MG63 (cell line): ENCODE measurements around the gene AP1B1. TPM values are rescaled to one million over a fixed set of nuclear protein-coding genes. Genes with fewer than 3 reads are reported as not detected.

Experiments used
- DNase-seq: peaks from one replicate; pipeline ENCODE4 v3.0.0-alpha.2; 2020
- H3K27me3 ChIP-seq: fragments of 250-450 bp; sonication (Bioruptor Pico); 2 replicates; pipeline ENCODE4 v1.5.1; 2020; ENCODE audit warnings: mild to moderate bottlenecking, moderate library complexity
- H3K36me3 ChIP-seq: fragments of 250-450 bp; sonication (Bioruptor Pico); 2 replicates; pipeline ENCODE4 v1.5.1; 2020; ENCODE audit warnings: mild to moderate bottlenecking, moderate library complexity
- H3K4me3 ChIP-seq: fragments of 250-450 bp; sonication (Bioruptor Pico); 2 replicates; pipeline ENCODE4 v1.5.1; 2020; ENCODE audit warnings: mild to moderate bottlenecking, moderate library complexity
- H3K9me3 ChIP-seq: fragments of 250-450 bp; sonication (Bioruptor Pico); 2 replicates; pipeline ENCODE4 v1.5.1; 2020; ENCODE audit warnings: mild to moderate bottlenecking, moderate library complexity
- total RNA-seq: library from RNA; depleted of rRNA; stranded (reverse); fragments of >200 nt; shearing (Covaris generic); gene quantifications from 2 replicates; pipeline ENCODE4 v1.2.3, GENCODE V29; 2014; ENCODE audit warnings: low replicate concordance

The AP1B1 gene
- total RNA-seq, 1 experiment from 2014 or later: 75.2 TPM

DNA sequence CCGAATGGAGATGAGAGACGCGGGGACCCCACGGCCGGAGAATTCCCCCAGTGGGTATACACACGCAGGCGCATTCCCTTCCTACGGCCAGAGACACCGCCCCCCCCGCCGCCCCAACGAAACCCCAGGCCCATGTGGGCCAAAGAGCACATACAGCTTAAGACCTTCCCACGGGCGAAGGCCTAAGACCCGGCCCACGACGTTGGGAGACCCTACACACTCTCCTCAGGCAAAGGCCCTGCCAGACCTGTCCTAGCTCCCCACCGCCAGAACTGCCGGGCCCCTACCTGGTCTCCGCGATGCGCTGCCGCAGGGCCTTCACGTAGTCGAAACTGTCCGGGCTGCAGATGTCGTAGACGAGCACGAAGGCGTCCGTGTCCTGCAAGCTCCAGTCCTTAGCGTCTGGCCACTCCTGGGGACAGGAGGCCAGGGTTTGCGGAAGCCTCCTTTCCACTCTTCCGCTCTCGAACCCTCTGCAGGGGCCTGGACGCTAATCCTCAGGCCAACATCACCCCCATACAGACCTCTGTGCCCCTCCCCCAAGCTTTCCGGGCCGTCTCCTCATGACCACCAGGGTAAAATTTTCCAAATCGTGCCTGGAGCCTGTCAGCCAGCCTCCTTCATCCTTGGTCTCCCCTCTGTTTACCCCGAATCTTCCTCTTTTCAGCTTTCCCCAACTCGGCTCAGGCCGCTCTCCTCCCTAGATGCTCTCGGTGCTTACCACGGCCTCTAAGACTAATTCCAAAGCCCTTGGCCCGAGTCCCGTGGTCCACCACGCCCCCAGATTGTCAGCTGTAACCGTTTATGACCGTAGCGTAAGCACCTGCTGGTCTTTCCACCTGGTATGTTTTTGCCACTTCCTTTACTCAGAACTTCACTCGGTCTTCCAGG lies 74.5 kb downstream of the AP1B1 start:
- H3K36me3 ChIP-seq: peaks cover 11% of the 10 kb centered on the region
- H3K9me3 ChIP-seq: no peaks in the 10 kb centered on the region
- DNase-seq: no peak
- peaks cover 5% of the 10 kb centered on the region; the same call in 1 of the 2 replicates for H3K27me3 ChIP-seq
- no peak overlapping the region for H3K4me3 ChIP-seq

GRCh38 chr22:29313126-29313575 lies 75.2 kb downstream of the AP1B1 start:
- H3K36me3 ChIP-seq: peaks cover 14% of the 10 kb centered on the region
- no peak overlapping the region for H3K4me3 ChIP-seq
- H3K9me3 ChIP-seq: no peaks in the 10 kb centered on the region
- DNase-seq: no peak
- peaks cover 5% of the 10 kb centered on the region; the same call in 1 of the 2 replicates for H3K27me3 ChIP-seq

DNA sequence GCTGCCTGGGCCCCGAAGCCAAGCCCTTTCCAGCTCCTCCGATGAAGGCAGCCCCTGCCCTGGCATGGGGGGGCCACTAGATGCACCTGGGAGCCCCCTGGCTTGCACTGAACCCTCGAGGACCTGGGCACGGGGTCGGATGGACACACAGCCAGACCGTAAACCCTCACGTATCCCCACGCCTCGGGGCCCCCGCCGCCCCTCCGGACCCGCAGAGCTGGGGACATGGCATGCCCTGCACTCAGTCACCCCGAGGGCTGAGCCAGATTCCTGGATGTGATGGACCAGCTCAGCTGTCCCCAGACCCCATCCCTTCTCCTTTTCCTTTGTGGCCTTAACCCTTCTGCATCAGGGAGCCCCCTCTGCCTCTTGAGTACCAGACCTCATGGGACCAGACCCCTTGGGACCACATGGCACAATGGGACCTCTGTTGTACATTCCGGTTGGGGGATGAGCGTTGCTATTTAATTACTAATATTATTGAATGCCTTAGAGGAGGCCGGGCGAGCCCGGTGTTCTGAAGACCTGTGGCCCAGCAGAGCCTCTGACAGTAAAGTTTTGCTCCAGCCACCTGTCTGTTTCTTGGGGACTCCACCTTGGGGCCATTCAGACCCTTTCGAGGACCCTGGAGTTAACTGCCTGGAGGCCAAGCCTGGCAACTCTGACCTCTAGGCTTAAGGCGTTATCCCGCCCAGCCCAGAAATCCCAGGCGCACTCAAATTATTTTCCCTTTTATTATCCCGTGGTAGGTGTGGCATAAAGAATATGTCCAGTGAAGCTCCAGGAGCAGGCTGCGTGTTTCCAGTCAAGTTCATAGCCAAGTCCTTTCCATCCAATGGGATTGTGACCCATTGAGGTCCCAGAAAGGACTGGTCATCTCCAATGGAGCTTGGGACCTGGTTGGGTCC lies 75.9 kb downstream of the AP1B1 start:
- no peaks in the 10 kb centered on the region for H3K9me3 ChIP-seq
- H3K36me3 ChIP-seq: peaks cover 14% of the 10 kb centered on the region
- no peak for DNase-seq
- H3K4me3 ChIP-seq: no peak overlapping the region
- peaks cover 5% of the 10 kb centered on the region; the same call in 1 of the 2 replicates for H3K27me3 ChIP-seq

DNA sequence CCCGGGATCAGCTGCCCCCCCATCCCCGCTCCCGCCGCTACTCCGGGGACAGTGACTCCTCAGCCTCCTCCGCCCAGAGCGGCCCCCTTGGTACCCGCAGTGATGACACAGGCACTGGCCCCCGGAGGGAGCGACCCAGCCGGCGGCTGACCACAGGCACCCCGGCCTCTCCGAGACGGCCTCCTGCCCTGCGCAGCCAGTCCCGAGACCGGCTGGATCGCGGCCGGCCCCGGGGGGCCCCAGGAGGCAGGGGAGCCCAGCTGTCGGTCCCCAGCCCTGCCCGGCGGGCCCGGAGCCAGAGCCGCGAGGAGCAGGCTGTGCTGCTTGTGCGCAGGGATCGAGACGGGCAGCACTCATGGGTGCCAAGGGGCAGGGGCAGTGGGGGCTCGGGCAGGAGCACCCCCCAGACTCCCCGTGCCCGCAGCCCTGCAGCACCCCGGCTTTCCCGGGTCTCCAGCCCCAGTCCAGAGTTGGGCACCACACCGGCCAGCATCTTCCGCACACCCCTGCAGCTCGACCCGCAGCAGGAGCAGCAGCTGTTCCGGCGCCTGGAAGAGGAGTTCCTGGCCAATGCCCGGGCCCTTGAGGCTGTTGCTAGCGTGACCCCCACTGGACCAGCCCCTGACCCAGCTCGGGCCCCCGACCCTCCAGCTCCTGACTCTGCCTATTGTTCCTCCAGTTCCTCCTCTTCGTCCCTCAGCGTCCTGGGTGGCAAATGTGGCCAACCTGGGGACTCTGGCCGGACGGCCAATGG lies 76.7 kb downstream of the AP1B1 start:
- no peak for DNase-seq
- peaks cover 14% of the 10 kb centered on the region for H3K36me3 ChIP-seq
- H3K9me3 ChIP-seq: no peaks in the 10 kb centered on the region
- peaks cover 5% of the 10 kb centered on the region; the same call in 1 of the 2 replicates for H3K27me3 ChIP-seq
- H3K4me3 ChIP-seq: no peak overlapping the region

GRCh38 chr22:29310863-29311339 lies 77.5 kb downstream of the AP1B1 start:
- H3K27me3 ChIP-seq: peaks cover 5% of the 10 kb centered on the region; the same call in 1 of the 2 replicates
- no peaks in the 10 kb centered on the region for H3K9me3 ChIP-seq
- peak; percentile 94 for DNase-seq
- no peak overlapping the region for H3K4me3 ChIP-seq
- H3K36me3 ChIP-seq: peaks cover 14% of the 10 kb centered on the region

DNA sequence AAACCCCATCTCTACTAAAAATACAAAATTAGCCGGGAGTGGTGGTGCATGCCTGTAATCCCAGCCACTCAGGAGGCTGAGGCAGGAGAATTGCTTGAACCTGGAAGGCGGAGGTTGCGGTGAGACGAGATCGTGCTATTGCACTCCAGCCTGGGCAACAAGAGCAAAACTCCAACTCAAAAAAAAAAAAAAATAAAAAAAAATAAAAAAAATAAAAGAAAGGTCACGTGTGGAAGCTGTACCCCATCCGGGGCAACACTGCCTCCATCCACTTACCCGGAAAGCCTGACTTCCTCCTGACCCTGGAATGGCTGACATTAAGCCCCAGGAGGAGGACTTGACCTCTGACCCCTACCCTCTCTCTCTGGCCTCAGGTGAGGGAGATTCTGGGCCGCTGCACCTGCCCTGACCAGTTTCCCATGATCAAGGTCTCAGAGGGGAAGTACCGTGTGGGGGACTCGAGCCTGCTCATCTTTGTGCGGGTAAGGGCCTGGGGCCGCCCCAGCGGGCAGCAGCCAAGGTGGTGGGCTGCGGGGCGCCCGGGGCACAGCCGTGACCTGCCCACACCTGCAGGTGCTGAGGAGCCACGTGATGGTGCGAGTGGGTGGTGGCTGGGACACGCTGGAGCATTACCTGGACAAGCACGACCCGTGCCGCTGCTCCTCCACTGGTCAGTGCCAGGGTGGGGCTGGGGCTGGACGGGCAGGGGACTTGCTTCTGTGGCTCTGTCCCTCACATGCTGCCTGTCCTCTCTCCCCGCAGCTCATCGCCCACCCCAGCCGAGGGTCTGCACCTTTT lies 78.1 kb downstream of the AP1B1 start:
- peaks cover 14% of the 10 kb centered on the region for H3K36me3 ChIP-seq
- H3K9me3 ChIP-seq: no peaks in the 10 kb centered on the region
- DNase-seq: no peak
- no peak overlapping the region for H3K4me3 ChIP-seq
- peaks cover 5% of the 10 kb centered on the region; the same call in 1 of the 2 replicates for H3K27me3 ChIP-seq

DNA sequence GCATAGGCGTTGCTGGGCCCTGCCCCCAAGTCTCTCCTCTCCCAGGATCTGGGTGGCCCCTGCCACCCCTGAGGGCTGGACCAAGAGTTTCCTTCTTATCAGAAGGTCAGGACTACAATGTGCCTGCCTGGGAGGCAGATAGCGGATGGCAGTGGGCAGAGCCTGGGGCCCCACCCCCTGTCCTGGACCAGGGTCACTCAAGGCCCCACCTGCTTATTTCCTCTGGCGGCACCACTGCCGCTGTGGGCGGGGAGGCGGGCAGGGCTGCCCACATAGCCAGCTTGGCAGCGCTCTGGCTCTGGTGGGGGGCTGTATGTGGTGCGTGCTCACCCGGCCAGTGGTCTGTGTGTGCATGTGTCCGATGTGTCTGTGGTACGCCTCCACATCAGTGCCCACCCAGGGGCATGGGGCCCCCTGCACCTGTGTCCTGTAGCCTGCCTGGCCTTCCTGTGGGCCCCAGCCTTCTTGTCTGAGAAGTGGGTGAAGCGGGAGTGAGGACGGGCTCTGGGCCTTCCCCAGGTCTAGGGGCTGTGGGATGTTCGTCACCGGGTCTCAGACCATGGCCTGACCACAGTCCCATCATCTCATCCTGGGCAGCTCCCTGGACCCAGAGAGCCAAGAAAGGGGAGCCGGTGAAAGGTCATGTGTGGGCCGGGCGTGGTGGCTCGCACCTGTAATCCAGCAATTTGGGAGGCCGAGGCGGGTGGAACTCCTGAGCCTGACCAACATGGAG lies 78.9 kb downstream of the AP1B1 start:
- Histone ChIP-seq H3K27me3 (no peaks in the 10 kb centered on the region; the same call in 1 of the 2 replicates), H3K36me3 (peaks cover 14% of the 10 kb centered on the region), H3K4me3 (no peak overlapping the region), H3K9me3 (no peaks in the 10 kb centered on the region)
- DNase-seq: no peak

GRCh38 chr22:29308791-29309262 lies 79.5 kb downstream of the AP1B1 start:
- no peak for DNase-seq
- Histone ChIP-seq H3K4me3 (no peak overlapping the region), H3K36me3 (peaks cover 14% of the 10 kb centered on the region), H3K27me3 (no peaks in the 10 kb centered on the region), H3K9me3 (no peaks in the 10 kb centered on the region)

DNA sequence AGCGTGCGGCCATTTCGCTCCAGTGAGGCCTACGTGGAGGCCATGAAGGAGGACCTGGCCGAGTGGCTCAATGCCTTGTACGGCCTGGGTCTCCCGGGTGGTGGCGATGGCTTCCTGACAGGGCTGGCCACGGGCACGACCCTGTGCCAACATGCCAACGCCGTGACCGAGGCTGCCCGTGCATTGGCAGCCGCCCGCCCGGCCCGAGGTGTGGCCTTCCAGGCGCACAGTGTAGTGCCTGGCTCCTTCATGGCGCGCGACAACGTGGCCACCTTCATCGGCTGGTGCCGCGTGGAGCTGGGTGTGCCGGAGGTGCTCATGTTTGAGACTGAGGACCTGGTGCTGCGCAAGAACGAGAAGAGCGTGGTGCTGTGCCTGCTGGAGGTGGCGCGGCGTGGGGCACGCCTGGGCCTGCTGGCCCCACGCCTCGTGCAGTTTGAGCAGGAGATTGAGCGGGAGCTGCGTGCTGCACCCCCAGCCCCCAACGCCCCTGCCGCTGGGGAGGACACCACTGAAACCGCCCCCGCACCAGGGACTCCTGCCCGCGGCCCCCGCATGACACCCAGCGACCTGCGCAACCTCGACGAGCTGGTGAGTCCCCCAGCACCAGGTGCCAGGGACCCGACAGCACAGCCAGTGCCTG lies 80.1 kb downstream of the AP1B1 start:
- Histone ChIP-seq H3K4me3 (peak overlapping the region; percentile 83), H3K9me3 (no peaks in the 10 kb centered on the region), H3K36me3 (peaks cover 14% of the 10 kb centered on the region), H3K27me3 (no peaks in the 10 kb centered on the region)
- DNase-seq: no peak

GRCh38 chr22:29307596-29308147 lies 80.7 kb downstream of the AP1B1 start:
- Histone ChIP-seq H3K27me3 (no peaks in the 10 kb centered on the region), H3K4me3 (peak overlapping the region; percentile 83), H3K9me3 (no peaks in the 10 kb centered on the region), H3K36me3 (peaks cover 14% of the 10 kb centered on the region)
- DNase-seq: no peak

DNA sequence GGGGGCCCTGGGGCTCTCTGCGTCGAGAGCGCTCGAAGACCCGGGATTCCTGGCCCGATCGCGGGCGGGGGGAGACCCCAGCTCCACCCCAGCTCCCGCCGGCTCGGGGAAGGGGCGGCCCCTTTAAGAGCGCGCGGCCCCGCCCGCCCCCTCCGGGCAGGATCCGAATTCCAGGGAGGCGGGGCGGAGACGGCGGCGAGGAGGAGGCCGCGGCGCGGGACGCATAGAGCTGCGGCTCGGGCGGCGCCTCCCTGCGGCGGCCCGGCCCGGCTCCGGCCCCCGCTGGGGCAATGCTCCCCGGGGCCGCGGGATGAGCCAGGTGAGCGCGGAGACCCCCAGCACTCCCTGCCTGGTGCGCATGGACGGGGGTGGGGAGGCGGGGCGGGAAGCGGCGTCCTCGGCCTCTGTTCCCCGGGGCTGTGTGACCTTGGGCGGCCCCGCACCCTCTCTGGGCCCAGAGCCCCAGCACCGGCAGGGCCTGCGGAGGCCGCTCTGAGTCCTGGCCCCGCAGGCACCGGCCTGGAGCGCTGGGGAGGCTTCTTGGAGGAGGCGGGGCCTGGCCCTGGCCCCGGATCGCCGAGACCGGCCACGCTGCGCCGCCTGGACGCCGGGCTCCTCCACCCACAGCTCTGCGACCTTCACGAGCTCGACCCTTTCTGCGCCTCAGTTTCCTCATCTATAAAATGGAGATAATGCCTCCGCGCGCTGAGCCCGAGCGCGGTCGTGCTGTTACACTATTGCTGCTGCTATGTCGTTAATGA lies 81.4 kb downstream of the AP1B1 start:
- Histone ChIP-seq H3K4me3 (peak overlapping the region; percentile 83), H3K9me3 (no peaks in the 10 kb centered on the region), H3K27me3 (no peaks in the 10 kb centered on the region), H3K36me3 (peaks cover 9% of the 10 kb centered on the region)
- DNase-seq: peak; percentile 81

GRCh38 chr22:29306175-29306834 lies 82.1 kb downstream of the AP1B1 start, which contains the start of gene GAS2L1:
GAS2L1 (plus strand) TSS chr22:29306650; CDS start chr22:29308106, 1,456 bp downstream.
- no peaks in the 10 kb centered on the region for H3K27me3 ChIP-seq
- peak within 1 kb of the TSS; percentile 83 for H3K4me3 ChIP-seq
- DNase-seq: peak; percentile 89
- H3K36me3 ChIP-seq: peaks cover 8% of the 10 kb centered on the region
- H3K9me3 ChIP-seq: no peaks in the 10 kb centered on the region

DNA sequence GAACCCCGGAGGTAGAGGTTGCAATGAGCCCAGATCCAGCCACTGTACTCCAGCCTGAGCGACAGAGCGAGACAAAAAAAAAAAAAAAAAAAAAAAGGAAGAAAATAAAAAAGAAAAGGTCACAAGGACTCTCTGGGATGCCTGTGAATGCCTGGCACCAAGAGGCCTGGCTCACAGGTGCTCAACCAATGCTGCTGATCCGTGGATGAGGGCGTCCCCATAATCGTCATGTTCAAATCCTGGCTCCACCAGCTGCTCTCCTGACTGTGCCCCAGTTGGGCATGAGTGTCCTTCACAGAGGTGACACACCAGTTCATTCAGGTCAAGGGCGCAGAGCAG lies 82.6 kb downstream of the AP1B1 start:
- no peaks in the 10 kb centered on the region for H3K9me3 ChIP-seq
- no peak for DNase-seq
- H3K4me3 ChIP-seq: peak overlapping the region; percentile 83; the same call in 1 of the 2 replicates
- no peaks in the 10 kb centered on the region for H3K27me3 ChIP-seq
- peaks cover 10% of the 10 kb centered on the region for H3K36me3 ChIP-seq
